ENCODE measurements around the gene KANSL1L. TPM values are rescaled to one million over a fixed set of nuclear protein-coding genes. Genes with fewer than 3 reads are reported as not detected.

KANSL1L gene
- total RNA-seq, 1 experiment from 2014 or later, result 8.8 TPM

DNA sequence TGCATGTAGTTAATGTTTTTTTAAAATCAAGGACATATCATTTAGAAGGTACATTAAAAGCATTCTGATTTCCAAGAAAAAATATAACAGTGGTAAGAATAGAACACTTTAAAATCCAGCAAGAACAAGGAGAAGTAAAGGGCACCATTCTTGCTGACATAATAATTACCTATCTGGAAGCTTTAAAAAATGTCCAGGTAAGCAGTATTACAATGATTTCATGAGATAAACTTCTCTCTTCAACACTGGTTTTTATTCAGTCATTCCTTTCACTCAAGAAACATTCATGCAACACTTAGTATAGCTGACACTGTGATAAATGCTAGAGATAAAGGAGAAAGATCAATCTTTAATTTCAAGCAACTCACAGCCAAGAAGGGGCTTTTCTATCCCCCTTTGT, 2.9 kb upstream of the KANSL1L start:
- Histone ChIP-seq H3K79me2 (ENCODE audit: low read depth) (0 out of 2 replicates have a peak, but pooled peaks cover 2% of the 10 kb centered on the region), H3K36me3 (ENCODE audit: low read depth) (no peaks in the 10 kb centered on the region), H3K27me3 (ENCODE audit: insufficient read depth, low read depth) (no peaks in the 10 kb centered on the region), H3K4me3 (no peak overlapping the region), H2AFZ (no peak overlapping the region), H3K27ac (no peak overlapping the region), H3K9me3 (ENCODE audit: insufficient read depth, low read depth) (no peaks in the 10 kb centered on the region), H3K9me2 (ENCODE audit: insufficient read depth) (no peaks in the 10 kb centered on the region), H3F3A (ENCODE audit: insufficient read depth, low read depth) (peaks cover 10% of the 10 kb centered on the region), H3K4me2 (no peak overlapping the region), H4K20me1 (ENCODE audit: insufficient read depth) (no peaks in the 10 kb centered on the region), H3K4me1 (replicated peaks; ENCODE audit: insufficient read depth) (peaks cover 6% of the 10 kb centered on the region)
- ChIA-PET CTCF (no interaction called here), POLR2A (ENCODE audit: unreplicated experiment) (no interaction called here)
- DNase-seq, result no peak
- BruUV-seq (replicated peaks), result no TSS peak
- no peak for TF ChIP-seq CTCF (conservative IDR thresholded peaks at IDR 0.05)
- no peak for TF ChIP-seq EZH2 (IDR thresholded peaks at IDR 0.05; ENCODE audit: low read depth)
- intact Hi-C loops (cut with micrococcal nuclease; ENCODE audit: unreplicated experiment), result no loop called here

GRCh38 chr2:210172219-210172575, 988 bp upstream of the KANSL1L start:
- Histone ChIP-seq H3K4me3 (no peak overlapping the region), H3K36me3 (ENCODE audit: low read depth) (no peaks in the 10 kb centered on the region), H3K9me2 (ENCODE audit: insufficient read depth) (no peaks in the 10 kb centered on the region), H3F3A (ENCODE audit: insufficient read depth, low read depth) (peaks cover 10% of the 10 kb centered on the region), H3K9me3 (ENCODE audit: insufficient read depth, low read depth) (no peaks in the 10 kb centered on the region), H3K4me1 (replicated peaks; ENCODE audit: insufficient read depth) (peaks cover 17% of the 10 kb centered on the region), H2AFZ (no peak overlapping the region), H3K27me3 (ENCODE audit: insufficient read depth, low read depth) (no peaks in the 10 kb centered on the region), H4K20me1 (ENCODE audit: insufficient read depth) (no peaks in the 10 kb centered on the region), H3K4me2 (peak overlapping the region; percentile 79), H3K79me2 (ENCODE audit: low read depth) (peaks cover 16% of the 10 kb centered on the region), H3K27ac (no peak overlapping the region)
- intact Hi-C loops (cut with micrococcal nuclease; ENCODE audit: unreplicated experiment), result no loop called here
- ChIA-PET POLR2A (ENCODE audit: unreplicated experiment) (interaction anchor here (0.7 kb wide), 2 partner anchors 9 to 1918 kb away, joined by 6 to 7 read pairs; partner anchors contain the start of gene IDH1), CTCF (no interaction called here)
- BruUV-seq (replicated peaks), result no TSS peak
- TF ChIP-seq EZH2 (IDR thresholded peaks at IDR 0.05; ENCODE audit: low read depth) (no peak), CTCF (conservative IDR thresholded peaks at IDR 0.05) (no peak)
- DNase-seq, result no peak

DNA sequence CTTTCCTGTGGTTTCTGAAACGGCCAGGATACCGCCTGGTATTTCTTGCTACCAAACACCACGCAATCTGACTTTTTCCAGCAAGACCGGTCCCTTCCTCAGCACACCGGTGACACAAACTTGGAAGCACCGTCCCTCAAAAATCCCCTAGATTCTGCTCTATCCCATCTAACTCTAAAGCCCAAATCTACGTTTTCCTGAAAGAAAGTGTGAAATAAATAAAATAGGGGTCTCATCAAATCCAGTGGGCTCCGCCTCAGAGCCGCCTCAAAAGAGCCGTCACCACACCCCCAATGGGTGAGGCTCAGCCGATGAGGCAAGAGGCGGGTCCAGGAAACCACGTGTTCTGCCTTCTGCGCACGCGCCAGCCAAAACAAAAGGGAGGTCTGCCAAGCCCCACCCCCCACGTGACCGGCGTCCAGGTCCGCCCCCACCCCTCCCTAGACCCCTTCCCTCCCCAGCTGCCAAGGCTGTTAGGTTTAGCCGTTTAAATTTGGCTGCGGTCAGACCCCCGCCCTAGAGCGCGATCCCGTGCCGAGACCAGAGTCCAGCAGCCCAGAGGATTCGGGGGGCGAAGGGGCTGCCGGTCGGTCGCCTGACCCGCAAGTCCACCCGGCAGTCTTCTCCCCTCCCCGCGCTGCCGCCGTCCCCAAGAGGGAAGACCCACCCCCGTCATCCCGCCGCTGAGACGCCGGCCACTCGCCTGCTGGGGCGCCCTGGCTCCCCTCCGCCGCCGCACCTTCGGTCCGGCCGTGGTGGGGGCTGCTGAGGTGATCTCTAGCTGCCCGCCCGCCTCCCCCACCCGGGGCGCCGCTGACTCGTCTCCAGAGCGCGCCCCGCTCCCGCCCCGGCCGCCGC, 534 bp downstream of the KANSL1L start:
- intact Hi-C loops (cut with micrococcal nuclease; ENCODE audit: unreplicated experiment), result loop anchor here (2.0 kb wide), 1 partner anchor 168 kb away; the partner anchor contains the start of gene RPE
- H3K4me2 ChIP-seq, result peak overlapping the region; percentile 97
- TF ChIP-seq EZH2 (IDR thresholded peaks at IDR 0.05; ENCODE audit: low read depth) (no peak), CTCF (conservative IDR thresholded peaks at IDR 0.05) (no peak)
- H3K9me3 ChIP-seq (ENCODE audit: insufficient read depth, low read depth), result no peaks in the 10 kb centered on the region
- DNase-seq, result peak; percentile 73 to 92
- H3F3A ChIP-seq (ENCODE audit: insufficient read depth, low read depth), result peaks cover 10% of the 10 kb centered on the region
- H3K4me3 ChIP-seq, result peak overlapping the region; percentile 83
- no peaks in the 10 kb centered on the region; the same call in 1 of the 2 replicates for H3K36me3 ChIP-seq (ENCODE audit: low read depth)
- BruUV-seq (replicated peaks), result no TSS peak
- H2AFZ ChIP-seq, result peak overlapping the region; percentile 82
- H3K9me2 ChIP-seq (ENCODE audit: insufficient read depth), result no peaks in the 10 kb centered on the region
- POLR2A ChIA-PET (ENCODE audit: unreplicated experiment), result interaction anchor here (0.5 to 0.6 kb wide), 4 partner anchors 73 to 1568 kb away, joined by 3 to 17 read pairs (median 7); no protein-coding TSS in a partner anchor
- CTCF ChIA-PET, result no interaction called here
- H3K79me2 ChIP-seq (ENCODE audit: low read depth), result peaks cover 16% of the 10 kb centered on the region
- H3K4me1 ChIP-seq (replicated peaks; ENCODE audit: insufficient read depth), result peaks cover 17% of the 10 kb centered on the region
- H3K27me3 ChIP-seq (ENCODE audit: insufficient read depth, low read depth), result no peaks in the 10 kb centered on the region
- H4K20me1 ChIP-seq (ENCODE audit: insufficient read depth), result no peaks in the 10 kb centered on the region
- H3K27ac ChIP-seq, result peak overlapping the region; percentile 91

Measured in PC-9 (cell line).